Chondrocyte (in vitro differentiated cells): Measurements from ENCODE around the gene BBIP1. TPM values are rescaled to one million over a fixed set of nuclear protein-coding genes. Genes with fewer than 3 reads are reported as not detected.

Source experiments
- DNase-seq: peaks from one replicate; pipeline ENCODE4 v3.0.0; 2021; ENCODE audit warnings: mixed read lengths, low spot score
- H3K27ac Mint-ChIP-seq: one replicate; pipeline ENCODE4 v1.8.0; 2021; ENCODE audit warnings: mild to moderate bottlenecking, moderate library complexity, mixed read lengths; ENCODE audit not compliant: unreplicated experiment
- H3K27me3 Mint-ChIP-seq: 2 replicates; pipeline ENCODE4 v1.8.0; 2021; ENCODE audit warnings: low read depth, mixed read lengths
- H3K36me3 Mint-ChIP-seq: 2 replicates; pipeline ENCODE4 v1.8.0; 2021; ENCODE audit warnings: low read depth, mixed read lengths
- H3K4me1 Mint-ChIP-seq: 2 replicates; pipeline ENCODE4 v1.8.0; 2021; ENCODE audit warnings: low read depth, mild to moderate bottlenecking, mixed read lengths
- H3K4me3 Mint-ChIP-seq: one replicate; pipeline ENCODE4 v1.8.0; 2021; ENCODE audit warnings: mild to moderate bottlenecking, moderate library complexity, mixed read lengths; ENCODE audit not compliant: unreplicated experiment
- H3K9me3 Mint-ChIP-seq: 2 replicates; pipeline ENCODE4 v1.8.0; 2021; ENCODE audit warnings: low read depth, mixed read lengths
- CTCF ChIP-seq: fragments of 200-600 bp; sonication (generic); IDR thresholded peaks from 2 replicates; pipeline ENCODE4 v1.5.0; 2021; ENCODE audit warnings: antibody characterized with exemption, mild to moderate bottlenecking, moderate library complexity
- total RNA-seq: library from RNA; stranded (reverse); gene quantifications from 3 replicates; pipeline ENCODE4 v1.2.1, GENCODE V29; 2021

The BBIP1 gene
- total RNA-seq, 1 donor from 2014 or later = 22.2 TPM

- no peak for DNase-seq
- no peak for TF ChIP-seq CTCF
- peak overlapping the region; percentile 81 for H3K4me3 Mint-ChIP-seq
- H3K27ac Mint-ChIP-seq = peak overlapping the region; percentile 76
- H3K27me3 Mint-ChIP-seq = no peaks in the 10 kb centered on the region
- no peaks in the 10 kb centered on the region for H3K9me3 Mint-ChIP-seq
- H3K36me3 Mint-ChIP-seq = peaks cover 6% of the 10 kb centered on the region
- peaks cover 39% of the 10 kb centered on the region for H3K4me1 Mint-ChIP-seq
Observed at GRCh38 chr10:110873951-110874350, 45.0 kb downstream of the BBIP1 start.

- peaks cover 41% of the 10 kb centered on the region for H3K4me1 Mint-ChIP-seq
- H3K4me3 Mint-ChIP-seq = peak overlapping the region; percentile 81
- peak overlapping the region; percentile 95 for H3K27ac Mint-ChIP-seq
- no peaks in the 10 kb centered on the region for H3K9me3 Mint-ChIP-seq
- H3K36me3 Mint-ChIP-seq = peaks cover 6% of the 10 kb centered on the region
- no peak for TF ChIP-seq CTCF
- no peaks in the 10 kb centered on the region for H3K27me3 Mint-ChIP-seq
- DNase-seq = no peak
Observed at GRCh38 chr10:110872984-110873923, 45.7 kb downstream of the BBIP1 start.

GRCh38 chr10:110872145-110872983 lies 46.6 kb downstream of the BBIP1 start:
- no peaks in the 10 kb centered on the region for H3K27me3 Mint-ChIP-seq
- TF ChIP-seq CTCF = peak; percentile 71
- H3K4me3 Mint-ChIP-seq = peak overlapping the region; percentile 81
- H3K27ac Mint-ChIP-seq = peak overlapping the region; percentile 95
- H3K4me1 Mint-ChIP-seq = peaks cover 45% of the 10 kb centered on the region
- H3K36me3 Mint-ChIP-seq = peaks cover 3% of the 10 kb centered on the region
- no peak for DNase-seq
- H3K9me3 Mint-ChIP-seq = no peaks in the 10 kb centered on the region

GRCh38 chr10:110871298-110872084 lies 47.5 kb downstream of the BBIP1 start, which contains the start of gene PDCD4:
Gene PDCD4, plus strand, starts transcription at chr10:110871928. Its CDS starts 4,100 bp downstream, at chr10:110876028.
- H3K4me1 Mint-ChIP-seq = peaks cover 52% of the 10 kb centered on the region
- DNase-seq = peak; percentile 100
- H3K9me3 Mint-ChIP-seq = no peaks in the 10 kb centered on the region
- H3K36me3 Mint-ChIP-seq = no peaks in the 10 kb centered on the region
- H3K27ac Mint-ChIP-seq = peak within 1 kb of the TSS; percentile 97
- no peaks in the 10 kb centered on the region for H3K27me3 Mint-ChIP-seq
- TF ChIP-seq CTCF = no peak
- peak within 1 kb of the TSS; percentile 81 for H3K4me3 Mint-ChIP-seq
